GM10248 (cell line): ENCODE measurements around the gene LCE2B.
"Not testable (repeated sequence)": the region's sequence is repeated elsewhere in the genome, so short reads cannot be mapped to it uniquely, and the experiment has no call there.

Experiments
- CTCF ChIA-PET: fragments of 300-600 bp; sonication (Branson Sonifier 250); formaldehyde crosslinking; extraction: SDS; loops from one replicate; lab custom pipeline; 2021; ENCODE audit warnings: antibody characterized with exemption; lab: Yijun Ruan, JAX
- POLR2A ChIA-PET: fragments of 350-650 bp; sonication (Branson Sonifier 250); formaldehyde crosslinking; extraction: SDS; loops from one replicate; lab custom pipeline; 2020; ENCODE audit warnings: antibody characterized with exemption; lab: Yijun Ruan, JAX
- DNase-seq: peaks from one replicate; pipeline ENCODE4 v3.0.0; 2012; ENCODE audit errors: extremely low spot score
- TF ChIP-seq, protein P1 (sequence below): IDR thresholded peaks from 2 replicates; pipeline ENCODE4 v1.5.1; 2012; ENCODE audit warnings: mild to moderate bottlenecking, low read depth; ENCODE audit errors: extremely low read depth, missing control alignments, control extremely low read depth

The LCE2B gene

DNA sequence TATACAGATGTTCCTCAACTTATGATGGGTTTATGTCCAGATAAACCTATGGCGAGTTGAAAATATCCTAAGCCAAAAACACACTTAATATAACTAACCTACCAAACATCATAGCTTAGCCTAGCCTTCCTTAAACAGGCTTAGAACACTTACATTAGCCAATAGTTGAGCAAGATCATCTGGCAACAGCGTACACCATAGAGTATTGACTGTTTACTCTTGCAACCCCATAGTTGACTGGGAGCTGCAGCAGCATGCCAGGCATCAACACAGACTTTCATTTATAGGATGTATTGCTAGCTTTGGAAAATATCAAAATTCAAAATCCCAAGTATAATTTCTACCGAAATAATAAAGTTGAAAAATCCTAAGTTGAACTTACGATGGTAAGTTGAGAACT, 28.2 kb upstream of the LCE2B start:
- POLR2A ChIA-PET, result no interaction called here
- no peak for DNase-seq
- CTCF ChIA-PET, result interaction anchor here (0.9 to 2.5 kb wide), 5 partner anchors 8 to 571 kb away, joined by 3 to 7 read pairs (median 3); no protein-coding TSS in a partner anchor
- TF ChIP-seq, protein P1, sequence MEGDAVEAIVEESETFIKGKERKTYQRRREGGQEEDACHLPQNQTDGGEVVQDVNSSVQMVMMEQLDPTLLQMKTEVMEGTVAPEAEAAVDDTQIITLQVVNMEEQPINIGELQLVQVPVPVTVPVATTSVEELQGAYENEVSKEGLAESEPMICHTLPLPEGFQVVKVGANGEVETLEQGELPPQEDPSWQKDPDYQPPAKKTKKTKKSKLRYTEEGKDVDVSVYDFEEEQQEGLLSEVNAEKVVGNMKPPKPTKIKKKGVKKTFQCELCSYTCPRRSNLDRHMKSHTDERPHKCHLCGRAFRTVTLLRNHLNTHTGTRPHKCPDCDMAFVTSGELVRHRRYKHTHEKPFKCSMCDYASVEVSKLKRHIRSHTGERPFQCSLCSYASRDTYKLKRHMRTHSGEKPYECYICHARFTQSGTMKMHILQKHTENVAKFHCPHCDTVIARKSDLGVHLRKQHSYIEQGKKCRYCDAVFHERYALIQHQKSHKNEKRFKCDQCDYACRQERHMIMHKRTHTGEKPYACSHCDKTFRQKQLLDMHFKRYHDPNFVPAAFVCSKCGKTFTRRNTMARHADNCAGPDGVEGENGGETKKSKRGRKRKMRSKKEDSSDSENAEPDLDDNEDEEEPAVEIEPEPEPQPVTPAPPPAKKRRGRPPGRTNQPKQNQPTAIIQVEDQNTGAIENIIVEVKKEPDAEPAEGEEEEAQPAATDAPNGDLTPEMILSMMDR, result no peak

DNA sequence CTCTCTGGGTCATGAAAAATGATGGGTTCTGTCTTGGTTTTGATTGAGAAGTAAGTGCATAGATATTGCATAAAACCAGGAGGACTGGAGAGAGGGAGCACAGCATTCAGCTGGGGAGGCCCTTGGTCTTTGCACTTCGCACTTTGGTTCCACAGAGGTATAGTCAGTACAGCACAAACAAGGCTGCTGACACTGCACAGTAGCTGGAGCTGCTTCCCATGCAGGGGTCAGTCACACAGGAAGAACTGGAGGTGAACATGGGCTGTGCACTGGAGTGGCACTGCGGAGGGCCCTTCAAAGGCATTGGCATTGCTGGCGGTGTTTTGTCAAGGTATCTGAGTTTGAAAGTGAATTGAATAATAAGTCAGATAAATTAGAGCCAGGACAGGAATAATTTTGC, 27.3 kb upstream of the LCE2B start:
- POLR2A ChIA-PET, result no interaction called here
- TF ChIP-seq, protein P1, result no peak
- CTCF ChIA-PET, result interaction anchor here (2.5 kb wide), 1 partner anchor 9 kb away, joined by 7 read pairs; no protein-coding TSS in a partner anchor
- DNase-seq, result no peak

- ChIA-PET POLR2A (no interaction called here), CTCF (interaction anchor here (0.8 to 5.2 kb wide), 2 partner anchors 10 to 204 kb away, joined by 3 to 45 read pairs; no protein-coding TSS in a partner anchor)
- no peak for DNase-seq
- TF ChIP-seq, protein P1, result no peak
These were observed 22.8 kb upstream of the LCE2B start, which contains the start of gene LCE2D for GRCh38 chr1:152663098-152663497. TSS of gene LCE2D (plus strand) at chr1:152663380. CDS start at chr1:152664106, 726 bp downstream.

DNA sequence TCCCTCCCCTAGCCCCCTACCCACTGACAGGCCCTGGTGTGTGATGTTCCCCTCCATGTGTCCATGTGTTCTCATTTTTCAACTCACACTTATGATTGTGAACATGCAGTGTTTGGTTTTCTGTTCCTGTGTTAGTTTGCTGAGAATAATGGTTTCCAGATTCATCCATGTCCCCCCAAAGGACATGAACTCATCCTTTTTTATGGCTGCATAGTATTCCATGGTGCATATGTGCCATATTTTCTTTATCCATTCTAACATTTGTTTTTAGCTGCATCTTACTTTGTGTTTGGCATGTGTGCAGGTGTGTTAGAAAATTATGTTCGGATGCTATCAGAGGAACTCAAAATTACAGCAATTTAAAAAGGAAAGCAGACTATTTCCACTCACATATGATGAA, 19.8 kb upstream of the LCE2B start:
- CTCF ChIA-PET, result interaction anchor here (5.2 kb wide), 1 partner anchor 13 kb away, joined by 45 read pairs; no protein-coding TSS in a partner anchor
- POLR2A ChIA-PET, DNase-seq: not testable (repeated sequence)

DNA sequence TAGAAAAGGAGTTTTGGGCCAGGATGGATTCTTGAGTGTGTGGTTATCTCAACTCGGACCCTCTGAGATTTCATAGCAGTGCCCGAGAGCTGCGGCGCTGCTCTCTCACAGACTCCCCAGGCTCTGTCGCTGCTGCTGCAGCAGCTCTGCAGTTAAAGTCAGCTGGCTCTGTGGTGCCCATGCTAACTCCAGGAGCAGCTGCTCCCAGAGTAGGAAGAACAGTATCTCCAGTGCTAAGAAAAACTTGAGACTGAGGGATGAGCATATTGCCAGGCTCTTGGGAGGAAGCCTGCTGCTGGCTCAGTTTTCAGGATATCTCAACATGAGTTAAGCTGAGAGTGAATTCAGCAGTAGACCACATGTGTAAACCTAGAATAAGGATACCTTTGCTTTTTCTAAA, 18.3 kb upstream of the LCE2B start:
- POLR2A ChIA-PET, result no interaction called here
- DNase-seq, result no peak
- CTCF ChIA-PET, result interaction anchor here (1.9 kb wide), 1 partner anchor 10 kb away, joined by 7 read pairs; no protein-coding TSS in a partner anchor
- TF ChIP-seq, protein P1, result no peak

GRCh38 chr1:152673016-152673415, 12.9 kb upstream of the LCE2B start:
- POLR2A ChIA-PET, result no interaction called here

DNA sequence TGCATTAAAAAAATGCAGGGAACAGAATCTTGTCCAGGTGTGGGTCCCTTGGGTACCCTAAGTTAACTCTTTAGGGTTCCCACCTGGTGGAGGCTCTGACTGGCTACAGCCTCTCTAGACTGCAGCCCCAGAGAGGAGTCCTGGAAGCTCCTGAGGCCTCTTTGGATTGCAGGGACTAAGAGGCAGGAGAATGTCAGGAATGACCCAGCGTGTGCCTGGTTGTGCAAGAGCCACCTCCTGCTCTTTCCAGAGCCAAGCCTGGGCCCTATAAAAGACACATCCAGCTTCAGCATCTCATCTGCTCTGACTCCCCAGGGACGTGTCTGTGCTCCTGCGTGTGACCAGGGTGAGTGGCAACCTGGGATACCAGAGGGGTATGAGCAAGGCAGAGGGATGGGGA, 10.9 kb upstream of the LCE2B start, which contains the start of gene LCE2C:
TSS of gene LCE2C (plus strand) at position 297 of the 400 bp plus-strand sequence. CDS start 737 bp downstream, outside the sequence.
- POLR2A ChIA-PET, DNase-seq: not testable (repeated sequence)
- CTCF ChIA-PET, result interaction anchor here (1.4 kb wide), 1 partner anchor 18 kb away, joined by 3 read pairs; no protein-coding TSS in a partner anchor

More at GRCh38 chr1:152673016-152673415, 12.9 kb upstream of the LCE2B start:
- TF ChIP-seq, protein P1, result no peak
- no peak for DNase-seq
- CTCF ChIA-PET, result no interaction called here
